PFSK-1 (cell line): ENCODE results near the gene KIF26A.

Experiments
- FOXP2 ChIP-seq: optimal IDR thresholded peaks from 2 replicates; pipeline ENCODE3; 2011; ENCODE audit warnings: borderline replicate concordance, control low read depth, inconsistent platforms; ENCODE audit not compliant: insufficient read depth; ENCODE audit errors: extremely low read length, extremely low read depth
- POLR2AphosphoS5 ChIP-seq: IDR thresholded peaks from 2 replicates; pipeline ENCODE4 v1.6.1; 2012; ENCODE audit warnings: low read depth, mild to moderate bottlenecking, control low read depth, low read length, moderate library complexity
- REST ChIP-seq, 2 experiments: IDR thresholded peaks; 2 replicates each; pipeline versions ENCODE4 v1.6.1 to v1.8.0; 2011 to 2012; ENCODE audit warnings: low read depth in 2 of 2, low read length in 2 of 2, control low read depth in 1 of 2, inconsistent platforms in 1 of 2, mild to moderate bottlenecking in 1 of 2, moderate library complexity in 1 of 2; ENCODE audit not compliant: insufficient read depth in 1 of 2
- SIN3A ChIP-seq: IDR thresholded peaks from 2 replicates; pipeline ENCODE4 v1.6.1; 2012; ENCODE audit warnings: mild to moderate bottlenecking, low read length, moderate library complexity, borderline replicate concordance; ENCODE audit not compliant: insufficient read depth
- TAF1 ChIP-seq: IDR thresholded peaks from 2 replicates; pipeline ENCODE4 v1.6.1; 2012; ENCODE audit warnings: low read length, control low read depth, borderline replicate concordance; ENCODE audit not compliant: insufficient read depth

The KIF26A gene

GRCh38 chr14:104105071-104105821, 33.1 kb upstream of the KIF26A start:
- no peak for TF ChIP-seq POLR2AphosphoS5
- TF ChIP-seq SIN3A = no peak
- no peak for TF ChIP-seq REST (IDR thresholded peaks at IDR 0.05; ENCODE audit: insufficient read depth in 1 of 2, low read depth in 2 of 2, low read length in 2 of 2)
- no peak for TF ChIP-seq FOXP2
- no peak for TF ChIP-seq TAF1

DNA sequence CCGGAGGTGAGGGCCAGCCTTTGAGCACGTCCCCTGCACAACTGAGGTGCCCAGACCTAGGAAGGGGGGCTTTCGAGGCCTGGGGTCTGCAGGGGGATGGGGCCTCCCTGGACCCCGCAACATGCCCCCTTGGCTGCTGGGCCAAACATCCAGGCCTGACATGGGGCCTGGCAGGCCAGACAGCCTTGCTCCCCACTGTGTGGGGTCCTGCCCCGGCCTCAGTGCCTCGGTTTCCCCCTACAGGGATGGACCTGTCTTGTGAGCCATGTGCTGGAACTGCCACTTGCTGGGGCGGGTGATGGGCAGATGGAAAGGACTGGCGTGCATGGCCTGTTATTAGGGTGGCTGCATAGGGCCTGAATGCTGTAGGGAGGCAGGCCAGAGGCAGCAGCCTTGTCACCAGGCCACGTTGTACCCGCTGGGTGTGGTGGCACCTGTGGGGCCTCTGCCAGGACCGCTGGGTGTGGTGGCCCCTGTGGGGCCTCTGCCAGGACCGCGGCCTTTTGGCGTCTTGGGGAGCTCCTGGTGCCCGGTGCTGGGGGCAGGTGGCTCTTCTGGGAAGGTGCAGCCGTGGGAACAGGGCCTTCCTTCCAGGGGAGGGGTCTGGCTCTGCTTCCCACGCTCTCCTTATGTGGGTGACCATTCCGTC, 32.4 kb upstream of the KIF26A start:
- no peak for TF ChIP-seq SIN3A
- no peak for TF ChIP-seq FOXP2
- no peak for TF ChIP-seq REST (IDR thresholded peaks at IDR 0.05; ENCODE audit: insufficient read depth in 1 of 2, low read depth in 2 of 2, low read length in 2 of 2)
- TF ChIP-seq TAF1 = no peak
- no peak for TF ChIP-seq POLR2AphosphoS5

GRCh38 chr14:104106471-104106991, 31.9 kb upstream of the KIF26A start:
- no peak for TF ChIP-seq TAF1
- TF ChIP-seq SIN3A = no peak
- no peak for TF ChIP-seq FOXP2
- TF ChIP-seq REST (IDR thresholded peaks at IDR 0.05; ENCODE audit: insufficient read depth in 1 of 2, low read depth in 2 of 2, low read length in 2 of 2) = no peak
- no peak for TF ChIP-seq POLR2AphosphoS5

DNA sequence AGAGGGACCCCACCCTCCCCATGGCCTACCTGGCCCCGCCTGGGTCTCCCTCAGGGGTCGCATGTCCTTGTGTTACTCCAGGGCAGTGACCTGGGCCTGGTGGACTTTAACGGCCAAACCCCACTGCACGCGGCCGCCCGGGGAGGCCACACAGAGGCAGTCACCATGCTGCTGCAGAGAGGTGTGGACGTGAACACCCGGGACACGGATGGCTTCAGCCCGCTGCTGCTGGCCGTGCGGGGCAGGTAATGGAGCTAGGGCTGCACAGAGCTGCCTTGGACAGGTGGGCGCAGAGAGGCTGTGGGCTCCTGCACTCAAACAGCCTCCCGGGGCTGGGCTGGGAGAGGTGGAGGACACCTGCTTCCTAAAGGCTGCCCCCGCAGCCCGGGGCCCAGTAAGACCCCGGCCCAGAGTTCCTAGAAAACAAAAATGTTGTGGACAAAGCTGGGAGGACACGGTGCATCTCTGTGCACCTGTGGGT, 31.2 kb upstream of the KIF26A start:
- TF ChIP-seq POLR2AphosphoS5 = no peak
- no peak for TF ChIP-seq FOXP2
- TF ChIP-seq TAF1 = no peak
- no peak for TF ChIP-seq REST (IDR thresholded peaks at IDR 0.05; ENCODE audit: insufficient read depth in 1 of 2, low read depth in 2 of 2, low read length in 2 of 2)
- TF ChIP-seq SIN3A = no peak
